H1 (cell line): Measurements from ENCODE around the gene RBM10. TPM values are rescaled to one million over a fixed set of nuclear protein-coding genes. Genes with fewer than 3 reads are reported as not detected.

Experiments used
- CTCF ChIA-PET: fragments of 300-600 bp; sonication (Branson Sonifier 250); formaldehyde crosslinking; loops from one replicate; lab custom pipeline; 2021; ENCODE audit not compliant: partially characterized antibody; lab: Charles Lee
- POLR2A ChIA-PET: fragments of 300-600 bp; sonication (Branson Sonifier 250); formaldehyde crosslinking; loops from one replicate; lab custom pipeline; 2021; ENCODE audit warnings: inconsistent platforms; ENCODE audit not compliant: partially characterized antibody; lab: Charles Lee
- DNase-seq, 2 experiments: peaks; one replicate each; pipeline versions ENCODE4 v3.0.0 to v3.0.0-alpha.2; 2010 to 2022; ENCODE audit warnings: low spot score in 2 of 2, low read depth in 1 of 2, mixed read lengths in 1 of 2
- FAIRE-seq: peaks from 2 replicates; lab custom pipeline; 2011; peaks lifted over from hg19 to GRCh38; lab: Jason Lieb, UNC
- H2AFZ ChIP-seq: 2 replicates; pipeline ENCODE4 v1.8.1; 2012; ENCODE audit warnings: low read length, inconsistent platforms
- H2AK5ac ChIP-seq: 2 replicates; pipeline ENCODE4 v1.6.1; 2013; ENCODE audit warnings: low read depth, low read length
- H2BK120ac ChIP-seq: replicated peaks from 2 replicates; pipeline ENCODE3; 2013; ENCODE audit warnings: low read depth, low read length, inconsistent platforms
- H2BK12ac ChIP-seq: 2 replicates; pipeline ENCODE4 v1.6.1; 2013; ENCODE audit warnings: low read depth, low read length
- H2BK15ac ChIP-seq: 2 replicates; pipeline ENCODE4 v1.6.1; 2013; ENCODE audit warnings: low read length
- H2BK20ac ChIP-seq: 2 replicates; pipeline ENCODE4 v1.6.1; 2013; ENCODE audit warnings: low read length
- H2BK5ac ChIP-seq: 2 replicates; pipeline ENCODE4 v1.6.1; 2013; ENCODE audit warnings: low read depth, low read length
- H3K14ac ChIP-seq: 2 replicates; pipeline ENCODE4 v1.6.1; 2013; ENCODE audit warnings: inconsistent platforms; ENCODE audit not compliant: insufficient read length
- H3K18ac ChIP-seq: 2 replicates; pipeline ENCODE4 v1.6.1; 2013; ENCODE audit warnings: low read length; ENCODE audit errors: extremely low read depth
- H3K23ac ChIP-seq: 2 replicates; pipeline ENCODE4 v1.6.1; 2013; ENCODE audit warnings: inconsistent platforms; ENCODE audit not compliant: insufficient read length
- H3K23me2 ChIP-seq: 2 replicates; pipeline ENCODE4 v1.6.1; 2013; ENCODE audit warnings: low read depth, low read length
- H3K27ac ChIP-seq: 2 replicates; pipeline ENCODE4 v1.6.1; 2011; ENCODE audit warnings: low read depth, low read length, inconsistent platforms
- H3K27me3 ChIP-seq, 4 experiments: replicated peaks in 1 of 4; 1 replicate in 1 of 4; 2 replicates in 3 of 4; pipeline versions ENCODE4 v1.6.1 to v1.8.1; 2011 to 2013; ENCODE audit warnings: low read length in 3 of 4, mild to moderate bottlenecking in 3 of 4, inconsistent platforms in 2 of 4, mixed read lengths in 2 of 4, moderate library complexity in 1 of 4; ENCODE audit not compliant: control insufficient read depth in 3 of 4, insufficient read depth in 3 of 4; ENCODE audit errors: extremely low read depth in 1 of 4
- H3K36me3 ChIP-seq, 4 experiments: 2 replicates each; pipeline versions ENCODE4 v1.6.1 to v1.8.1; 2011 to 2013; ENCODE audit warnings: mild to moderate bottlenecking in 4 of 4, low read length in 3 of 4, moderate library complexity in 2 of 4, control low read depth in 1 of 4, inconsistent platforms in 1 of 4; ENCODE audit not compliant: insufficient read depth in 4 of 4, control insufficient read depth in 2 of 4
- H3K4ac ChIP-seq: replicated peaks from 2 replicates; pipeline ENCODE3; 2013; ENCODE audit warnings: low read length, low read depth, mixed read lengths, inconsistent platforms; ENCODE audit not compliant: insufficient read length
- H3K4me1 ChIP-seq, 4 experiments: replicated peaks in 1 of 4; 1 replicate in 1 of 4; 2 replicates in 3 of 4; pipeline versions ENCODE4 v1.6.1 to v1.8.1; 2011 to 2013; ENCODE audit warnings: low read length in 3 of 4, inconsistent platforms in 2 of 4, mixed read lengths in 1 of 4; ENCODE audit not compliant: insufficient read depth in 4 of 4, control insufficient read depth in 3 of 4
- H3K4me2 ChIP-seq, 2 experiments: 2 replicates each; pipeline versions ENCODE4 v1.6.1 to v1.8.1; 2011 to 2013; ENCODE audit warnings: low read depth in 2 of 2, low read length in 2 of 2, control low read depth in 1 of 2, inconsistent platforms in 1 of 2, mild to moderate bottlenecking in 1 of 2; ENCODE audit not compliant: insufficient read depth in 1 of 2
- H3K4me3 ChIP-seq, 4 experiments: fragments of 200-600, 300-600 bp in 1 of 4; sonication (generic), shearing (Covaris generic), sonication (Bioruptor Twin) in 1 of 4; 2 replicates each; pipeline versions ENCODE4 v1.5.1 to v1.8.1; 2011 to 2016; ENCODE audit warnings: low read length in 4 of 4, low read depth in 3 of 4, control low read depth in 2 of 4, inconsistent platforms in 2 of 4, mild to moderate bottlenecking in 2 of 4, mixed read lengths in 1 of 4, moderate library complexity in 1 of 4; ENCODE audit not compliant: insufficient read depth in 2 of 4; ENCODE audit errors: extremely low read depth in 1 of 4
- H3K56ac ChIP-seq: replicated peaks from 2 replicates; pipeline ENCODE3; 2013; ENCODE audit warnings: low read depth, mild to moderate bottlenecking, mixed read lengths, low read length, inconsistent platforms; ENCODE audit not compliant: insufficient read length
- H3K79me1 ChIP-seq: 2 replicates; pipeline ENCODE4 v1.6.1; 2013; ENCODE audit warnings: low read depth, low read length, control low read depth
- H3K79me2 ChIP-seq, 2 experiments: 2 replicates each; pipeline versions ENCODE4 v1.6.1 to v1.8.1; 2012 to 2013; ENCODE audit warnings: low read length in 2 of 2, mild to moderate bottlenecking in 2 of 2, inconsistent platforms in 1 of 2; ENCODE audit not compliant: insufficient read depth in 2 of 2, control insufficient read depth in 1 of 2
- H3K9ac ChIP-seq, 4 experiments: replicated peaks in 1 of 4; 1 replicate in 1 of 4; 2 replicates in 3 of 4; pipeline versions ENCODE4 v1.6.1 to v1.8.1; 2011 to 2013; ENCODE audit warnings: low read depth in 3 of 4, low read length in 3 of 4, control low read depth in 2 of 4, mild to moderate bottlenecking in 2 of 4, moderate library complexity in 2 of 4, inconsistent platforms in 1 of 4; ENCODE audit errors: extremely low read depth in 1 of 4
- H3K9me3 ChIP-seq, 2 experiments: 2 replicates each; pipeline versions ENCODE4 v1.6.1 to v1.8.1; 2012 to 2013; ENCODE audit warnings: mild to moderate bottlenecking in 2 of 2, moderate library complexity in 2 of 2, control low read depth in 1 of 2, inconsistent platforms in 1 of 2, low read depth in 1 of 2, low read length in 1 of 2, mixed read lengths in 1 of 2; ENCODE audit not compliant: insufficient read depth in 2 of 2
- H4K20me1 ChIP-seq, 2 experiments: replicated peaks in 1 of 2; 2 replicates each; pipeline versions ENCODE3 to v1.8.1; 2011 to 2013; ENCODE audit warnings: inconsistent platforms in 2 of 2, low read length in 2 of 2, mild to moderate bottlenecking in 1 of 2; ENCODE audit not compliant: insufficient read depth in 2 of 2, control insufficient read depth in 1 of 2
- H4K5ac ChIP-seq: 2 replicates; pipeline ENCODE4 v1.6.1; 2013; ENCODE audit warnings: low read length, low read depth, mixed read lengths, inconsistent platforms; ENCODE audit not compliant: insufficient read length
- H4K8ac ChIP-seq: 2 replicates; pipeline ENCODE4 v1.8.0; 2013; ENCODE audit warnings: mild to moderate bottlenecking, moderate library complexity, low read length, inconsistent platforms; ENCODE audit not compliant: insufficient read depth; ENCODE audit errors: extremely low read depth
- H4K91ac ChIP-seq: replicated peaks from 2 replicates; pipeline ENCODE3; 2013; ENCODE audit warnings: low read length, mixed read lengths, inconsistent platforms; ENCODE audit not compliant: insufficient read length
- BRCA1 ChIP-seq: IDR thresholded peaks from 2 replicates; pipeline ENCODE4 v1.6.1; 2012; ENCODE audit warnings: low read depth, low read length, improper control_type of control experiment
- CBX5 ChIP-seq: fragments of 300-800, 300-1000 bp; sonication (generic); IDR thresholded peaks from 2 replicates; pipeline ENCODE4 v1.7.1; 2016; ENCODE audit warnings: antibody characterized with exemption, low read length, low read depth
- GABPA ChIP-seq: IDR thresholded peaks from 2 replicates; pipeline ENCODE4 v1.6.1; 2011; ENCODE audit warnings: mild to moderate bottlenecking, low read length, moderate library complexity, borderline replicate concordance; ENCODE audit not compliant: insufficient read depth
- KDM1A ChIP-seq: fragments of 200-600, 300-600 bp; sonication (generic); IDR thresholded peaks from 2 replicates; pipeline ENCODE4 v1.7.1; 2016; ENCODE audit warnings: mild to moderate bottlenecking, low read length, borderline replicate concordance
- POLR2A ChIP-seq, 2 experiments: IDR thresholded peaks; 1 replicate in 1 of 2; 2 replicates in 1 of 2; pipeline ENCODE4 v1.6.1; 2011; ENCODE audit warnings: low read depth in 2 of 2, low read length in 2 of 2, mild to moderate bottlenecking in 2 of 2; ENCODE audit errors: control extremely low read depth in 1 of 2
- RAD21 ChIP-seq, 2 experiments: IDR thresholded peaks in 1 of 2; conservative IDR thresholded peaks in 1 of 2; 2 replicates each; pipeline ENCODE4 v1.6.1; 2011; ENCODE audit warnings: low read depth in 2 of 2, low read length in 2 of 2, improper control_type of control experiment in 1 of 2, inconsistent platforms in 1 of 2, mild to moderate bottlenecking in 1 of 2, moderate library complexity in 1 of 2
- SP2 ChIP-seq: IDR thresholded peaks from 2 replicates; pipeline ENCODE4 v1.6.1; 2012; ENCODE audit warnings: mild to moderate bottlenecking, low read length, inconsistent platforms
- TAF7 ChIP-seq: optimal IDR thresholded peaks from 2 replicates; pipeline ENCODE3; 2011; ENCODE audit warnings: low read depth, mild to moderate bottlenecking, inconsistent platforms, low read length, moderate library complexity, borderline replicate concordance
- WGBS, 2 experiments: shearing (Covaris generic) in 1 of 2; methylation state at CpG; one replicate each; pipeline versions ENCODE4 v1.1.6 to v1.1.7; 2013 to 2015; ENCODE audit warnings: low lambda C conversion rate in 2 of 2, mixed read lengths in 2 of 2, inconsistent platforms in 1 of 2, low coverage in 1 of 2, missing lambda C conversion rate in 1 of 2; ENCODE audit not compliant: insufficient replicate concordance in 2 of 2, insufficient coverage in 1 of 2, insufficient read length in 1 of 2; ENCODE audit errors: extremely low coverage in 1 of 2, missing lambda C conversion rate in 1 of 2; 5-methylcytosine and 5-hydroxymethylcytosine counted together
- polyA plus RNA-seq, 7 experiments: library from polyadenylated mRNA; depleted of rRNA in 3 of 7; stranded (reverse) in 5 of 7; unstranded in 2 of 7; fragments of >200 nt in 5 of 7; fragments of 200-250 nt in 2 of 7; gene quantifications; 1 replicate in 5 of 7; 2 replicates in 1 of 7; 4 replicates in 1 of 7; pipeline versions ENCODE4 v1.2.1 to v1.2.3, GENCODE V29; 2011 to 2013; ENCODE audit warnings: missing spikeins in 2 of 7, mixed read lengths in 2 of 7
- total RNA-seq: library from RNA; stranded (reverse); fragmentation: NEBNext Ultra II Directional; extraction: Animal tissue kit (Norgen Biotek cat#: 25700); gene quantifications from 2 replicates; pipeline ENCODE4 v1.2.1, GENCODE V29; 2021
- TF ChIP-seq, protein P1 (sequence below): IDR thresholded peaks from 2 replicates; pipeline ENCODE4 v1.6.1; 2011; ENCODE audit warnings: low read length, improper control_type of control experiment
- TF ChIP-seq, protein P2 (sequence below): IDR thresholded peaks from 2 replicates; pipeline ENCODE4 v1.6.1; 2012; ENCODE audit warnings: low read length, inconsistent platforms

Gene RBM10
- total and polyA plus RNA-seq, 2 of the 8 experiments (the other 6 are each of a cell fraction or from before 2014, with no cell fraction given), result 35.7 to 64.0 TPM

DNA sequence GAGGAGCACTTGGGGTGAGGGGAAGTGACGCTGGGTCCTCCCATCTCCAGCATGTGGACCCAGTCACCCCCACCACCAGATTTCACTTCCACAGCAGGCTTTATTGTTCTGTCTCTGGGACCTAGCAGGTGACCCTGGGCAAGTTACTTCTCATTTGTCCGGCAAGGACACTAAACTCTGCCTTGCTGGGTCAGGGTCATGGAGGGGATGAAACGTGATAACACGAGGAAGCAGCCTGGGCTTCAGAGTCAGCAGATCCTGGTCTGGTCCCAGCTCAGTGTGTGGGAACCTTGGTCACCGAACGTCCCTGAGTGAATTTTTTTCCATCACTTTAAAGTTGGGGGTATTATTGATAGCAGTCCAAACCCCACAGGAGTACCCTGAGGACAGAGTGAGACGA, 52.5 kb downstream of the RBM10 start:
- CTCF ChIA-PET, result no interaction called here
- H3K79me2 ChIP-seq, result peaks cover 19 to 52% of the 10 kb centered on the region in 2 experiments; a peak in 3 of 4 replicates
- peaks cover 9 to 42% of the 10 kb centered on the region in 2 experiments for H4K20me1 ChIP-seq
- no peak overlapping the region for H3K9ac ChIP-seq
- H3K36me3 ChIP-seq, result peaks cover 22 to 58% (median 43%) of the 10 kb centered on the region in 4 experiments
- H2BK15ac ChIP-seq, result no peak overlapping the region
- H3K79me1 ChIP-seq, result peaks cover 6% of the 10 kb centered on the region; the same call in 1 of the 2 replicates
- no peak overlapping the region for H4K5ac ChIP-seq
- no peak overlapping the region; a peak in 1 of 8 replicates for H3K4me3 ChIP-seq
- H3K18ac ChIP-seq, result no peak overlapping the region
- peaks cover 2 to 16% (median 9%) of the 10 kb centered on the region in 4 experiments for H3K4me1 ChIP-seq
- no peak overlapping the region for H2AK5ac ChIP-seq
- WGBS, 2 experiments, result 95% methylated on average over 2 of the region's 7 CpGs; no CpG with 5 or more reads in 1 of the 2 experiments
- no peaks in the 10 kb centered on the region for H3K23me2 ChIP-seq
- H2BK120ac ChIP-seq, result no peak overlapping the region
- no peaks in the 10 kb centered on the region for H3K9me3 ChIP-seq
- H4K91ac ChIP-seq, result no peak overlapping the region
- TF ChIP-seq SP2 (no peak), CBX5 (no peak), RAD21 (IDR thresholded peaks at IDR 0.05 in 1 of 2, conservative IDR thresholded peaks at IDR 0.05 in 1 of 2; ENCODE audit: low read depth in 2 of 2, low read length in 2 of 2) (no peak), GABPA (no peak), POLR2A (IDR thresholded peaks at IDR 0.05; ENCODE audit: control extremely low read depth in 1 of 2, low read depth in 2 of 2, low read length in 2 of 2) (no peak), TAF7 (no peak), KDM1A (no peak), BRCA1 (no peak)
- TF ChIP-seq, protein P1, sequence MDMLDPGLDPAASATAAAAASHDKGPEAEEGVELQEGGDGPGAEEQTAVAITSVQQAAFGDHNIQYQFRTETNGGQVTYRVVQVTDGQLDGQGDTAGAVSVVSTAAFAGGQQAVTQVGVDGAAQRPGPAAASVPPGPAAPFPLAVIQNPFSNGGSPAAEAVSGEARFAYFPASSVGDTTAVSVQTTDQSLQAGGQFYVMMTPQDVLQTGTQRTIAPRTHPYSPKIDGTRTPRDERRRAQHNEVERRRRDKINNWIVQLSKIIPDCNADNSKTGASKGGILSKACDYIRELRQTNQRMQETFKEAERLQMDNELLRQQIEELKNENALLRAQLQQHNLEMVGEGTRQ, result no peak
- TF ChIP-seq, protein P2, sequence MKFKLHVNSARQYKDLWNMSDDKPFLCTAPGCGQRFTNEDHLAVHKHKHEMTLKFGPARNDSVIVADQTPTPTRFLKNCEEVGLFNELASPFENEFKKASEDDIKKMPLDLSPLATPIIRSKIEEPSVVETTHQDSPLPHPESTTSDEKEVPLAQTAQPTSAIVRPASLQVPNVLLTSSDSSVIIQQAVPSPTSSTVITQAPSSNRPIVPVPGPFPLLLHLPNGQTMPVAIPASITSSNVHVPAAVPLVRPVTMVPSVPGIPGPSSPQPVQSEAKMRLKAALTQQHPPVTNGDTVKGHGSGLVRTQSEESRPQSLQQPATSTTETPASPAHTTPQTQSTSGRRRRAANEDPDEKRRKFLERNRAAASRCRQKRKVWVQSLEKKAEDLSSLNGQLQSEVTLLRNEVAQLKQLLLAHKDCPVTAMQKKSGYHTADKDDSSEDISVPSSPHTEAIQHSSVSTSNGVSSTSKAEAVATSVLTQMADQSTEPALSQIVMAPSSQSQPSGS, result no peak
- TF ChIP-seq, all 59 proteins: peak for 0
- H3K27me3 ChIP-seq, result no peaks in the 10 kb centered on the region
- H2BK5ac ChIP-seq, result no peak overlapping the region
- H3K14ac ChIP-seq, result no peak overlapping the region
- no peak overlapping the region for H2BK20ac ChIP-seq
- no peak overlapping the region for H4K8ac ChIP-seq
- no peak overlapping the region for H3K4ac ChIP-seq
- no peak overlapping the region for H2BK12ac ChIP-seq
- DNase-seq, result no peak
- peak overlapping the region; percentile 28 to 93; a peak in 3 of 4 replicates for H3K4me2 ChIP-seq
- H2AFZ ChIP-seq, result no peak overlapping the region
- POLR2A ChIA-PET, result interaction anchor here (0.8 to 1.0 kb wide), 3 partner anchors 10 to 184 kb away, joined by 3 to 4 read pairs (median 3); no protein-coding TSS in a partner anchor
- no peak overlapping the region for H3K27ac ChIP-seq
- FAIRE-seq, result no peak
- H3K56ac ChIP-seq, result no peak overlapping the region
- no peak overlapping the region for H3K23ac ChIP-seq
